HCT116 (cell line): ENCODE results near the gene GALR3. TPM values are rescaled to one million over a fixed set of nuclear protein-coding genes. Genes with fewer than 3 reads are reported as not detected.

ENCODE experiments used
- ATAC-seq: fragments of 200-7000 bp; cut with Tn5 transposase; 2 replicates; pipeline ENCODE4 v1.9.1; 2020; ENCODE audit warnings: mild to moderate bottlenecking, moderate library complexity
- BruUV-seq: library from RNA; stranded (reverse); fragments of 400-500 nt; replicated peaks from 2 replicates; lab custom pipeline; 2021; lab: Mats Ljungman, UMichigan
- CTCF ChIA-PET: fragments of 300-600 bp; sonication (Branson Sonifier 250); formaldehyde crosslinking; loops from one replicate; lab custom pipeline; 2021; ENCODE audit warnings: antibody characterized with exemption; lab: Charles Lee
- POLR2A ChIA-PET: fragments of 300-600, 350-600 bp; sonication (Branson Sonifier 250); formaldehyde crosslinking; loops from one replicate; lab custom pipeline; 2021; ENCODE audit warnings: antibody characterized with exemption; lab: Charles Lee
- RAD21 ChIA-PET, 2 experiments: fragments of 300-600 bp; sonication (Branson Sonifier 250); formaldehyde crosslinking; loops; one replicate each; lab custom pipeline; 2023; ENCODE audit warnings: low total read pairs in 2 of 2; ENCODE audit not compliant: uncharacterized antibody in 2 of 2, unreplicated experiment in 2 of 2, low non-redundant PET in 1 of 2; lab: Charles Lee
- DNase-seq: peaks from one replicate; pipeline ENCODE4 v3.0.0-alpha.2; 2010; ENCODE audit warnings: low read depth, low spot score
- H2AFZ ChIP-seq: fragments of 200-600 bp; shearing (Covaris generic), sonication (generic); 2 replicates; pipeline ENCODE4 v1.6.1; 2017; ENCODE audit warnings: low read depth, mixed run types, mixed read lengths, antibody characterized with exemption, low read length; ENCODE audit not compliant: poor library complexity, severe bottlenecking
- H3K27ac ChIP-seq: 2 replicates; pipeline ENCODE4 v1.5.1; 2012; ENCODE audit warnings: low read depth, low read length
- H3K27me3 ChIP-seq: fragments of 200-600 bp; sonication (generic); 2 replicates; pipeline ENCODE4 v1.6.1; 2016; ENCODE audit warnings: mixed run types, low read length, mixed read lengths; ENCODE audit not compliant: insufficient read depth
- H3K36me3 ChIP-seq, 2 experiments: fragments of 200-500 bp in 1 of 2; fragments of 200-600 bp in 1 of 2; sonication (Bioruptor generic) in 1 of 2; sonication (generic) in 1 of 2; 2 replicates each; pipeline versions ENCODE4 v1.5.1 to v1.6.1; 2014 to 2016; ENCODE audit warnings: low read length in 2 of 2, inconsistent platforms in 1 of 2, mixed read lengths in 1 of 2, mixed run types in 1 of 2; ENCODE audit not compliant: insufficient read depth in 2 of 2, control insufficient read depth in 1 of 2
- H3K4me1 ChIP-seq, 2 experiments: fragments of 200-600 bp in 1 of 2; sonication (generic) in 1 of 2; 2 replicates each; pipeline versions ENCODE4 v1.5.1 to v1.6.1; 2012 to 2017; ENCODE audit warnings: low read length in 2 of 2, inconsistent platforms in 1 of 2, mild to moderate bottlenecking in 1 of 2, mixed read lengths in 1 of 2, mixed run types in 1 of 2, moderate library complexity in 1 of 2; ENCODE audit not compliant: insufficient read depth in 2 of 2, control insufficient read depth in 1 of 2
- H3K4me2 ChIP-seq: fragments of 200-600 bp; sonication (generic); 2 replicates; pipeline ENCODE4 v1.6.1; 2017; ENCODE audit warnings: mixed run types, low read length, mixed read lengths
- H3K4me3 ChIP-seq, 2 experiments: fragments of 200-600 bp in 1 of 2; sonication (generic) in 1 of 2; replicated peaks in 1 of 2; 2 replicates each; pipeline ENCODE4 v1.5.1; 2011 to 2016; ENCODE audit warnings: low read length in 2 of 2, control low read depth in 1 of 2, low read depth in 1 of 2, mild to moderate bottlenecking in 1 of 2, mixed read lengths in 1 of 2, mixed run types in 1 of 2
- H3K79me2 ChIP-seq: fragments of 200-600 bp; sonication (generic); 2 replicates; pipeline ENCODE4 v1.6.1; 2017; ENCODE audit warnings: mild to moderate bottlenecking, mixed run types, low read length, moderate library complexity, mixed read lengths; ENCODE audit not compliant: insufficient read depth
- H3K9ac ChIP-seq: fragments of 200-600 bp; sonication (generic); 2 replicates; pipeline ENCODE4 v1.6.1; 2016; ENCODE audit warnings: low read length, mixed read lengths
- H3K9me2 ChIP-seq: fragments of 200-600 bp; sonication (generic), shearing (Covaris generic); 2 replicates; pipeline ENCODE4 v1.6.1; 2017; ENCODE audit warnings: mixed run types, mild to moderate bottlenecking, moderate library complexity; ENCODE audit not compliant: insufficient read depth
- H3K9me3 ChIP-seq, 2 experiments: fragments of 200-500 bp in 1 of 2; fragments of 200-600 bp in 1 of 2; sonication (Bioruptor generic) in 1 of 2; sonication (generic) in 1 of 2; 2 replicates each; pipeline ENCODE4 v1.6.1; 2014 to 2017; ENCODE audit warnings: low read length in 2 of 2, mixed read lengths in 2 of 2, inconsistent platforms in 1 of 2, low read depth in 1 of 2, mild to moderate bottlenecking in 1 of 2, mixed run types in 1 of 2, moderate library complexity in 1 of 2; ENCODE audit not compliant: control insufficient read depth in 1 of 2, insufficient read depth in 1 of 2
- H4K20me1 ChIP-seq: fragments of 200-600 bp; sonication (generic), shearing (Covaris generic); 2 replicates; pipeline ENCODE4 v1.6.1; 2017; ENCODE audit warnings: mixed run types, mild to moderate bottlenecking, moderate library complexity; ENCODE audit not compliant: insufficient read depth
- ATF3 ChIP-seq: IDR thresholded peaks from 2 replicates; pipeline ENCODE4 v1.6.1; 2012
- EGR1 ChIP-seq: IDR thresholded peaks from 2 replicates; pipeline ENCODE4 v1.6.1; 2012; ENCODE audit warnings: low read depth
- EZH2 ChIP-seq: fragments of 200-600 bp; sonication (generic); IDR thresholded peaks from 2 replicates; pipeline ENCODE4 v1.6.1; 2017; ENCODE audit warnings: antibody characterized with exemption, mixed run types
- FOSL1 ChIP-seq: IDR thresholded peaks from 2 replicates; pipeline ENCODE4 v1.6.1; 2012; ENCODE audit warnings: low read depth
- JUND ChIP-seq: IDR thresholded peaks from 2 replicates; pipeline ENCODE4 v1.6.1; 2012
- POLR2A ChIP-seq: IDR thresholded peaks from 2 replicates; pipeline ENCODE4 v1.7.0; 2011; ENCODE audit warnings: borderline replicate concordance; ENCODE audit not compliant: insufficient read depth, insufficient read length; ENCODE audit errors: extremely low read depth
- REST ChIP-seq: IDR thresholded peaks from 2 replicates; pipeline ENCODE4 v1.6.1; 2012; ENCODE audit warnings: low read depth
- SRF ChIP-seq: IDR thresholded peaks from 2 replicates; pipeline ENCODE4 v1.6.1; 2012; ENCODE audit warnings: low read depth
- YY1 ChIP-seq: IDR thresholded peaks from 2 replicates; pipeline ENCODE4 v1.6.1; 2011; ENCODE audit warnings: low read length, low read depth, moderate library complexity, mild to moderate bottlenecking; ENCODE audit not compliant: insufficient replicate concordance; ENCODE audit errors: extremely low read depth
- ZBTB33 ChIP-seq: IDR thresholded peaks from 2 replicates; pipeline ENCODE4 v1.6.1; 2011; ENCODE audit warnings: mild to moderate bottlenecking, low read length, moderate library complexity; ENCODE audit not compliant: insufficient replicate concordance; ENCODE audit errors: extremely low read depth
- ZNF274 ChIP-seq: fragments of 200-500 bp; sonication (Bioruptor generic); IDR thresholded peaks from 2 replicates; pipeline ENCODE4 v1.6.1; 2014; ENCODE audit warnings: mild to moderate bottlenecking, low read depth, low read length, inconsistent platforms
- intact Hi-C: fragments of 100-400 bp; cut with micrococcal nuclease; formaldehyde crosslinking; loops from 2 replicates; pipeline ENCODE4 v1.10.0; 2022
- total RNA-seq: library from RNA; stranded (reverse); gene quantifications from one replicate; pipeline ENCODE4 v1.2.1, GENCODE V29; 2021; ENCODE audit not compliant: unreplicated experiment

The GALR3 gene
- total RNA-seq, 1 experiment from 2014 or later: 0.32 TPM

- H3K9ac ChIP-seq: peak overlapping the region; percentile 53
- ChIA-PET CTCF (interaction anchor here (0.9 to 1.6 kb wide), 2 partner anchors 11 to 41 kb away, joined by 3 read pairs; no protein-coding TSS in a partner anchor), RAD21 (no interaction called here), POLR2A (interaction anchor here (0.6 to 1.5 kb wide), 4 partner anchors 12 to 167 kb away, joined by 3 to 4 read pairs (median 3); partner anchors contain the start of gene GGA1)
- no peaks in the 10 kb centered on the region for H3K79me2 ChIP-seq
- H3K4me3 ChIP-seq: no peak overlapping the region
- no peaks in the 10 kb centered on the region for H3K9me3 ChIP-seq
- no peaks in the 10 kb centered on the region for H3K9me2 ChIP-seq
- H3K27me3 ChIP-seq: no peaks in the 10 kb centered on the region
- peak overlapping the region; percentile 30 for H3K27ac ChIP-seq
- no peaks in the 10 kb centered on the region for H4K20me1 ChIP-seq
- H3K36me3 ChIP-seq: peaks cover 11 to 30% of the 10 kb centered on the region in 2 experiments; a peak in 3 of 4 replicates
- BruUV-seq: no TSS peak
- no peak overlapping the region for H2AFZ ChIP-seq
- peaks cover 31 to 73% of the 10 kb centered on the region in 2 experiments for H3K4me1 ChIP-seq
- peak overlapping the region; percentile 49 for H3K4me2 ChIP-seq
- intact Hi-C loops: loop anchor here (2.0 kb wide), 1 partner anchor 23 kb away; no protein-coding TSS in a partner anchor
- TF ChIP-seq ZBTB33: no peak
- no peak for TF ChIP-seq JUND
- TF ChIP-seq YY1: no peak
- no peak for TF ChIP-seq POLR2A
- no peak for TF ChIP-seq EGR1
- no peak for TF ChIP-seq SRF
- TF ChIP-seq REST: no peak
- no peak for TF ChIP-seq FOSL1
- TF ChIP-seq ZNF274: no peak
- TF ChIP-seq EZH2: no peak
- no peak for TF ChIP-seq ATF3
- ATAC-seq (no peak), DNase-seq (no peak)
Measured at GRCh38 chr22:37775785-37776638, 47.2 kb upstream of the GALR3 start.
